B cell (primary cell): Measurements from ENCODE around the gene KHNYN.

Source experiments
- CTCF ChIP-seq: fragments of 200-600 bp; IDR thresholded peaks from one replicate; pipeline ENCODE4 v1.8.0; 2022; ENCODE audit warnings: antibody characterized with exemption, mild to moderate bottlenecking
- EZH2 ChIP-seq: IDR thresholded peaks from 2 replicates; pipeline ENCODE4 v1.6.1; 2012; ENCODE audit warnings: borderline replicate concordance, low read depth, mild to moderate bottlenecking, moderate library complexity, low read length; ENCODE audit not compliant: insufficient read depth, poor library complexity, severe bottlenecking

- TF ChIP-seq CTCF (no peak), EZH2 (no peak)
These were observed 12.7 kb upstream of the KHNYN start for GRCh38 chr14:24416932-24417619.
